Prostate gland (tissue), 2 donors: ENCODE results near the gene FOXL1. TPM values are rescaled to one million over a fixed set of nuclear protein-coding genes. Genes with fewer than 3 reads are reported as not detected.
"Not testable (repeated sequence)": the region's sequence is repeated elsewhere in the genome, so short reads cannot be mapped to it uniquely, and the experiment has no call there.

Experiments
- DNase-seq: peaks from one replicate; pipeline ENCODE4 v3.0.0-alpha.2; 2019; ENCODE audit warnings: low spot score
- H3K27ac ChIP-seq, 2 donors: fragments of 200-600 bp; sonication (generic); 2 replicates each; pipeline ENCODE4 v1.5.1; 2017 to 2019
- H3K27me3 ChIP-seq: fragments of 200-600 bp; sonication (generic); replicated peaks from 2 replicates; pipeline ENCODE4 v1.5.1; 2019; ENCODE audit not compliant: insufficient read depth
- H3K36me3 ChIP-seq, 2 donors: fragments of 200-600 bp; sonication (generic); 1 replicate in 1 of 2; 2 replicates in 1 of 2; pipeline versions ENCODE4 v1.5.1 to v1.8.1; 2017 to 2019
- H3K4me1 ChIP-seq: fragments of 200-600 bp; sonication (generic); replicated peaks from 2 replicates; pipeline ENCODE4 v1.5.1; 2019
- H3K4me3 ChIP-seq, 2 donors: fragments of 200-600 bp; sonication (generic); 2 replicates each; pipeline ENCODE4 v1.5.1; 2017 to 2019
- H3K9me3 ChIP-seq: fragments of 200-600 bp; sonication (generic); 2 replicates; pipeline ENCODE4 v1.5.1; 2017
- POLR2A ChIP-seq: fragments of 450-650 bp; IDR thresholded peaks from one replicate; pipeline ENCODE4 v1.6.1; 2016; ENCODE audit warnings: antibody characterized with exemption, mild to moderate bottlenecking
- POLR2AphosphoS5 ChIP-seq: sonication (generic); formaldehyde crosslinking; IDR thresholded peaks from one replicate; pipeline ENCODE4 v1.6.1; 2017; ENCODE audit warnings: antibody characterized with exemption
- WGBS: methylation state at CpG from one replicate; pipeline ENCODE4 v1.1.5; 2018; 5-methylcytosine and 5-hydroxymethylcytosine counted together
- intact Hi-C: fragments of 100-400 bp; cut with DNase I; formaldehyde crosslinking; loops from one replicate; pipeline ENCODE4 v1.14.2; 2022
- total RNA-seq, 2 donors: library from RNA; depleted of rRNA; stranded (reverse); fragments of >200 nt; gene quantifications; one replicate each; pipeline ENCODE4 v1.1.0, GENCODE V29; 2016
- TF ChIP-seq, protein P1 (sequence below), 4 experiments: fragments of 200-600 bp in 2 of 4; fragments of 450-650 bp in 2 of 4; sonication (generic) in 2 of 4; IDR thresholded peaks; 1 replicate in 3 of 4; 2 replicates in 1 of 4; pipeline ENCODE4 v1.5.1; 2016 to 2019; ENCODE audit warnings: antibody characterized with exemption in 4 of 4, mild to moderate bottlenecking in 2 of 4, moderate library complexity in 2 of 4

Gene FOXL1
- total RNA-seq, 2 donors from 2014 or later = 0.87 to 8.6 TPM

DNA sequence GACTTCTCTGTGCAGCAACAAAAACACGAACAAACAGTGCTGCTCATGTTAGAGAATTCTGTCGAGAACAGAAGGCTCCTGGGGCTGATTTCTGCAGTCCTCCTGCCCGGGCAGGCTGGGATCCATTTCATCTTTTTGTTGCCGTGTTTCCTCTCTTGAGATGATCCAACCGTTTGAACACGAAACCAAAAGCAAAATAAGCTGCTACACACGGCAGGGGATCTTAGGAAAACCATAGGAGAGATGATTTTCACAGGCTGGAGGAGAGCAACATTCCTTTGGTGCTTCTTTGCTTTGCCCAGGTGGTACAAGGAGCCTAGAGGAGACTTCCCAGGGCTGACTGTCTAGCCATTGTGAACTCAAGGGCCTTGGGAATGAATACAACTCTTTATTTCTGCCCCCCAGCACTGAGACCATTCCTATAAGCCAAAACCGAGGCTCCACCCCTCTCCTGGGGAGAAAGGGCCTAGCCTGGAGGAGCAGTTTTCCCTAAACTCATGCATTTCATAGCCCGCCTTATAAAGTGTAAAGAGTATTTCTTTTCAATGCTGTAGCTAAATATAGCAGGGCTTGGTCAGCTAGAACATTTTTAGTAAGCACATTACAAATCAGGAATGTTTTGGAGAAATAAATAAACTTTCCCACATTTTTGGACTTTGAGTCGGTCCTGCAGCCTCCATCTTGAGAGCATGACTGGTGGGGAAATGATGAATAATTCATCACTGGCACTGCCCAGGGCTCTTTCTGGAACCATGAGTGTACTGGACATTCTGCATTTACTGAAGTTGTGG is 7.7 kb downstream of the FOXL1 start:
- no peaks in the 10 kb centered on the region for H3K27me3 ChIP-seq
- no peak for DNase-seq
- no peak overlapping the region for H3K4me3 ChIP-seq
- WGBS = 72% methylated on average over 10 of the region's 10 CpGs
- no peak overlapping the region for H3K27ac ChIP-seq
- H3K9me3 ChIP-seq = no peaks in the 10 kb centered on the region
- H3K4me1 ChIP-seq = no peaks in the 10 kb centered on the region
- H3K36me3 ChIP-seq = no peaks in the 10 kb centered on the region
- intact Hi-C loops = no loop called here
- no peak for TF ChIP-seq POLR2A
- TF ChIP-seq POLR2AphosphoS5 = no peak
- TF ChIP-seq, protein P1, sequence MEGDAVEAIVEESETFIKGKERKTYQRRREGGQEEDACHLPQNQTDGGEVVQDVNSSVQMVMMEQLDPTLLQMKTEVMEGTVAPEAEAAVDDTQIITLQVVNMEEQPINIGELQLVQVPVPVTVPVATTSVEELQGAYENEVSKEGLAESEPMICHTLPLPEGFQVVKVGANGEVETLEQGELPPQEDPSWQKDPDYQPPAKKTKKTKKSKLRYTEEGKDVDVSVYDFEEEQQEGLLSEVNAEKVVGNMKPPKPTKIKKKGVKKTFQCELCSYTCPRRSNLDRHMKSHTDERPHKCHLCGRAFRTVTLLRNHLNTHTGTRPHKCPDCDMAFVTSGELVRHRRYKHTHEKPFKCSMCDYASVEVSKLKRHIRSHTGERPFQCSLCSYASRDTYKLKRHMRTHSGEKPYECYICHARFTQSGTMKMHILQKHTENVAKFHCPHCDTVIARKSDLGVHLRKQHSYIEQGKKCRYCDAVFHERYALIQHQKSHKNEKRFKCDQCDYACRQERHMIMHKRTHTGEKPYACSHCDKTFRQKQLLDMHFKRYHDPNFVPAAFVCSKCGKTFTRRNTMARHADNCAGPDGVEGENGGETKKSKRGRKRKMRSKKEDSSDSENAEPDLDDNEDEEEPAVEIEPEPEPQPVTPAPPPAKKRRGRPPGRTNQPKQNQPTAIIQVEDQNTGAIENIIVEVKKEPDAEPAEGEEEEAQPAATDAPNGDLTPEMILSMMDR (IDR thresholded peaks at IDR 0.05) = no peak

DNA sequence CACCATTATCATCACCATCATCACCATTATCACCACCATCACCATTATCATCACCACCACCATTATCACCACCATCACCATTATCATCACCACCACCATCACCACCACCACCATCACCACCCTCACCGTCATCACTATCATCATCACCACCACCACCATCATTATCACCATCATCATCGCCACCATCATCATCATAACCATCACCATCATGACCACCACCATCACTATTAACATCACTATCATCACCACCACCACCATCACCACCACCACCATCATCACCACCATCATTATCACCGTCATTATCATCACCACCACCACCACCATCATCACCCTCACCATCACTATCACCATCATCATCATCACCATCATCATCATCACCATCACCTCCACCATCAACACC is 9.1 kb downstream of the FOXL1 start:
- no peaks in the 10 kb centered on the region for H3K4me1 ChIP-seq
- H3K36me3 ChIP-seq = no peaks in the 10 kb centered on the region
- TF ChIP-seq POLR2AphosphoS5 (no peak), POLR2A (no peak)
- TF ChIP-seq, protein P1 (IDR thresholded peaks at IDR 0.05) = no peak
- peaks cover 6% of the 10 kb centered on the region for H3K27me3 ChIP-seq
- no peaks in the 10 kb centered on the region for H3K9me3 ChIP-seq
- no peak for DNase-seq
- no peak overlapping the region for H3K27ac ChIP-seq
- 96% methylated on average over 3 of the region's 3 CpGs for WGBS
- no peak overlapping the region for H3K4me3 ChIP-seq
- intact Hi-C loops = no loop called here

DNA sequence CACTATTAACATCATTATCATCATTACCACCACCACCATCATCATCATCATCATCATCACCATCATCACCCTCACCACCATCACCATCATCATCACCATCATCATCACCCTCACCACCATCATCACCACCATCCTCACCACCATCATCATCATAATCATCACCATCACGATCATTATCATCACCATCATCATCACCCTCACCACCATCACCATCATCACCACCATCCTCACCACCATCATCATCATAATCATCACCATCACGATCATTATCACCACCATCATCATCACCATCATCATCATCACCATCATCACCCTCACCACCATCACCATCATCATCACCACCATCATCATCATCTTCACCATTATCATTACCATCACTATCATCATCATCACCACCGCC is 9.6 kb downstream of the FOXL1 start:
- H3K36me3 ChIP-seq, H3K4me3 ChIP-seq, H3K27ac ChIP-seq, H3K9me3 ChIP-seq, intact Hi-C loops, H3K4me1 ChIP-seq, DNase-seq: not testable (repeated sequence)
- H3K27me3 ChIP-seq = peaks cover 11% of the 10 kb centered on the region
- WGBS = 94% methylated on average over 3 of the region's 3 CpGs

DNA sequence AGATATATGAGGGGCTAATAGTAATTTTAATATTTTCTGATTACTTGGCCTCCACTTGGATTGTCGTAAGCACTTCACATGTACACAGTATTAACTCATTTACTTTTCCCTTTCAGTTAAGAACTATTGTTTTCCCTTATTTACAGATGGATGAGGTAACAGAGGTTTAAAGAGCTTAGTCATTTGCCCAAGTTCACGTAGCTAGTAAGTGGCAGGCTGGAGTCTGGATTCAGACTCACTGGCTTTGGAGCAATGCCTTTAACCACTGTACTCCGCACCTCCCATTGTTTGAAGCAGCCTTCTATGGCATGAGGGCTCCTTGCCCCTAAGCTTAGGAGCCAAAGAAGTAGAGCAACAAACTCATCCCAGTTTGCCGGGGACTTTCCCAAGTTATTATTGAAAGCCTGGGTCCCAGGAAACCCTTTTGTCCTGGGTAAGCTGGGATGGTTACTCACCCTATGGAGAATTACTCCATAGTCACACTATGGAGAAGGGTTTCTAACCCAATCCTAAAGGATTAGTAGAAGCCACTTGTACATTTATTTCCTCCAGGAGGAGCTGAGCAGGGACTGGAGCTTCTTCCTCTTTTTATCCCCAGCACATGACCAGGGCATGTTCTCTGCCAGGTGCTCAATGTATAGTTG is 12.3 kb downstream of the FOXL1 start:
- Histone ChIP-seq H3K9me3 (no peaks in the 10 kb centered on the region), H3K36me3 (no peaks in the 10 kb centered on the region), H3K27me3 (peaks cover 11% of the 10 kb centered on the region), H3K27ac (no peak overlapping the region), H3K4me1 (no peaks in the 10 kb centered on the region), H3K4me3 (no peak overlapping the region)
- DNase-seq = no peak
- TF ChIP-seq, protein P1 (IDR thresholded peaks at IDR 0.05) = no peak
- TF ChIP-seq POLR2A (no peak), POLR2AphosphoS5 (no peak)
- 37% methylated on average over 4 of the region's 4 CpGs for WGBS
- intact Hi-C loops = no loop called here

DNA sequence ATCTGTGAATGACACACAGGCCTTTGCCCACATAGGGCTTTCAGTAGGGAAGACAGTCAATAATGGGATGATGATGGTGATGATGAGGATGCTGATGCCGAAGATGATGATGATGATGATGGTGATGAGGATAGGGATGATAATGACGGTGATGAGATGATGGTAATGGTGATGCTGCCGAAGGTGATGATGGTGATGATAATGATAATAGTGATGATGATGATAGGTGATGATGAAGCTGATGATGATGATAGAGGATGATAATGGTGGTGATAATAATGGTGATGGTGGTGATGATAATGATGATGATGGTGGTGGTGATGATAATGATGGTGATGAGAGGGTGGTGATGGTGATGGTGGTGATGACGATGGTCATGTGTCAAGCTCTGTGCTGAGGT is 12.9 kb downstream of the FOXL1 start:
- no peaks in the 10 kb centered on the region for H3K9me3 ChIP-seq
- no peak overlapping the region for H3K4me3 ChIP-seq
- H3K36me3 ChIP-seq = no peaks in the 10 kb centered on the region
- peaks cover 11% of the 10 kb centered on the region for H3K27me3 ChIP-seq
- no peak overlapping the region for H3K27ac ChIP-seq
- 97% methylated on average over 4 of the region's 4 CpGs for WGBS
- no peak for TF ChIP-seq POLR2A
- TF ChIP-seq POLR2AphosphoS5 = no peak
- TF ChIP-seq, protein P1 (IDR thresholded peaks at IDR 0.05) = no peak
- no peaks in the 10 kb centered on the region for H3K4me1 ChIP-seq
- no peak for DNase-seq
- intact Hi-C loops = no loop called here
